Measurements from ENCODE around the gene GNB3. TPM values are rescaled to one million over a fixed set of nuclear protein-coding genes. Genes with fewer than 3 reads are reported as not detected.

GNB3 gene
- total RNA-seq, 2 donors from 2014 or later, result 0.62 to 0.72 TPM

- no peaks in the 10 kb centered on the region for H3K27me3 ChIP-seq
- DNase-seq, result no peak
- H3K9ac ChIP-seq (ENCODE audit: low read depth in 2 of 2, low read length in 2 of 2), result peak overlapping the region in 1 of 2 donors; percentile 24
- no peak overlapping the region for H3K27ac ChIP-seq
- intact Hi-C loops (cut with DNase I), result no loop called here
- no peaks in the 10 kb centered on the region for H3K36me3 ChIP-seq
- H3K4me1 ChIP-seq, result no peaks in the 10 kb centered on the region
- TF ChIP-seq, protein P1, sequence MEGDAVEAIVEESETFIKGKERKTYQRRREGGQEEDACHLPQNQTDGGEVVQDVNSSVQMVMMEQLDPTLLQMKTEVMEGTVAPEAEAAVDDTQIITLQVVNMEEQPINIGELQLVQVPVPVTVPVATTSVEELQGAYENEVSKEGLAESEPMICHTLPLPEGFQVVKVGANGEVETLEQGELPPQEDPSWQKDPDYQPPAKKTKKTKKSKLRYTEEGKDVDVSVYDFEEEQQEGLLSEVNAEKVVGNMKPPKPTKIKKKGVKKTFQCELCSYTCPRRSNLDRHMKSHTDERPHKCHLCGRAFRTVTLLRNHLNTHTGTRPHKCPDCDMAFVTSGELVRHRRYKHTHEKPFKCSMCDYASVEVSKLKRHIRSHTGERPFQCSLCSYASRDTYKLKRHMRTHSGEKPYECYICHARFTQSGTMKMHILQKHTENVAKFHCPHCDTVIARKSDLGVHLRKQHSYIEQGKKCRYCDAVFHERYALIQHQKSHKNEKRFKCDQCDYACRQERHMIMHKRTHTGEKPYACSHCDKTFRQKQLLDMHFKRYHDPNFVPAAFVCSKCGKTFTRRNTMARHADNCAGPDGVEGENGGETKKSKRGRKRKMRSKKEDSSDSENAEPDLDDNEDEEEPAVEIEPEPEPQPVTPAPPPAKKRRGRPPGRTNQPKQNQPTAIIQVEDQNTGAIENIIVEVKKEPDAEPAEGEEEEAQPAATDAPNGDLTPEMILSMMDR (IDR thresholded peaks at IDR 0.05), result no peak
- H3K4me3 ChIP-seq, result no peak overlapping the region
- H3K9me3 ChIP-seq, result no peaks in the 10 kb centered on the region
These were observed 1.1 kb upstream of the GNB3 start for GRCh38 chr12:6839482-6840201.

- no peak overlapping the region for H3K4me3 ChIP-seq
- no peaks in the 10 kb centered on the region for H3K27me3 ChIP-seq
- no peaks in the 10 kb centered on the region for H3K4me1 ChIP-seq
These were observed 395 bp upstream of the GNB3 start for GRCh38 chr12:6840330-6840729.

DNA sequence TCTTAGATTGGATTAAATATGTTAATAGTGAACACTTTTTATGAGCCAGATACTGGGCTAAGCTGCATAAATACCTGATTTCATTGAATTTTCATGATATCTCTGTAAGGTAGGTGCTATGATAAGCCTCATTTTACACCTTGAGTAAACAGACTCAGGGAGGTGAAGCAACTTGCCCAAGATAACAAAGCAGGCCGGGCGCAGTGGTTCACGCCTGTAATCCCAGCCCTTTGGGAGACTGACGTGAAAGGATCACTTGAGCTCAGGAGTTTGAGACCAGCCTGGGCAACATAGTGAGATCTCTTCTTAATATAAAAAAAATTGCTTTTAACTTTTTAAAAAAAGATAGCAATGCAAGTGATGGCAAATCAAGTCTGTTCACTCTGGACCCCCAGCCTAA is 1.4 kb downstream of the GNB3 start:
- no peak overlapping the region for H3K4me3 ChIP-seq
- no peaks in the 10 kb centered on the region for H3K36me3 ChIP-seq
- H3K27me3 ChIP-seq, result no peaks in the 10 kb centered on the region
- no peak overlapping the region for H3K27ac ChIP-seq
- intact Hi-C loops (cut with DNase I), result no loop called here
- no peak overlapping the region for H3K9ac ChIP-seq (ENCODE audit: low read depth in 2 of 2, low read length in 2 of 2)
- no peak for DNase-seq
- TF ChIP-seq, protein P1 (IDR thresholded peaks at IDR 0.05), result no peak
- H3K9me3 ChIP-seq, result no peaks in the 10 kb centered on the region
- H3K4me1 ChIP-seq, result no peaks in the 10 kb centered on the region

More at GRCh38 chr12:6840330-6840729, 395 bp upstream of the GNB3 start:
- no peak for DNase-seq
- intact Hi-C loops (cut with DNase I), result no loop called here
- Histone ChIP-seq H3K27ac (no peak overlapping the region), H3K9ac (ENCODE audit: low read depth in 2 of 2, low read length in 2 of 2) (peak overlapping the region in 1 of 2 donors; percentile 24), H3K9me3 (no peaks in the 10 kb centered on the region), H3K36me3 (no peaks in the 10 kb centered on the region)
- TF ChIP-seq, protein P1 (IDR thresholded peaks at IDR 0.05), result no peak

GRCh38 chr12:6843118-6843902 is 2.6 kb downstream of the GNB3 start:
- Histone ChIP-seq H3K9me3 (no peaks in the 10 kb centered on the region), H3K4me1 (no peaks in the 10 kb centered on the region), H3K4me3 (no peak overlapping the region), H3K27me3 (no peaks in the 10 kb centered on the region), H3K9ac (ENCODE audit: low read depth in 2 of 2, low read length in 2 of 2) (no peak overlapping the region), H3K36me3 (no peaks in the 10 kb centered on the region), H3K27ac (no peak overlapping the region)
- TF ChIP-seq, protein P1 (IDR thresholded peaks at IDR 0.05), result no peak
- intact Hi-C loops (cut with DNase I), result no loop called here
- DNase-seq, result no peak

DNA sequence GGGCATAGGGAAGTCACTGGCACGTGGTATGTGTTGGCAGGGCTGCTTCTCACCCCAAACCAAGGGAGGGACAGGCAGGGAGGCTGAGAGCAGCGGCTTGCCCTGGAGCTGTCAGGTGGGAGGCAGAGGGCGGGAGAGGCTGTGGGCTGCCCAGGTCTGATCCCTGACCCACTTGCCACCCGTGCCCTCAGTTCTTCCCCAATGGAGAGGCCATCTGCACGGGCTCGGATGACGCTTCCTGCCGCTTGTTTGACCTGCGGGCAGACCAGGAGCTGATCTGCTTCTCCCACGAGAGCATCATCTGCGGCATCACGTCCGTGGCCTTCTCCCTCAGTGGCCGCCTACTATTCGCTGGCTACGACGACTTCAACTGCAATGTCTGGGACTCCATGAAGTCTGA is 4.7 kb downstream of the GNB3 start:
- Histone ChIP-seq H3K27ac (no peak overlapping the region), H3K9ac (ENCODE audit: low read depth in 2 of 2, low read length in 2 of 2) (no peak overlapping the region), H3K4me3 (no peak overlapping the region), H3K27me3 (no peaks in the 10 kb centered on the region), H3K36me3 (no peaks in the 10 kb centered on the region), H3K9me3 (no peaks in the 10 kb centered on the region), H3K4me1 (peaks cover 3% of the 10 kb centered on the region)
- TF ChIP-seq, protein P1 (IDR thresholded peaks at IDR 0.05), result no peak
- DNase-seq, result no peak
- intact Hi-C loops (cut with DNase I), result no loop called here
